Muscle of arm (tissue), 14 donors: ENCODE data around the gene BACE1-AS. TPM values are rescaled to one million over a fixed set of nuclear protein-coding genes. Genes with fewer than 3 reads are reported as not detected.
"Not testable (repeated sequence)": the region's sequence is repeated elsewhere in the genome, so short reads cannot be mapped to it uniquely, and the experiment has no call there.

ENCODE experiments used
- DNase-seq: peaks from one replicate; pipeline ENCODE4 v3.0.0-alpha.2; 2013
- long read RNA-seq, 11 donors: transcript quantifications; one replicate each; lab custom pipeline, GENCODE V29; 2026
- polyA plus RNA-seq, 12 donors: library from polyadenylated mRNA; unstranded; fragments of 120-200 nt; gene quantifications; one replicate each; pipeline ENCODE4 v1.2.1, GENCODE V29; 2013; ENCODE audit not compliant: insufficient read length in 12 of 12

BACE1-AS gene
- polyA plus RNA-seq = 10 to 100 TPM in 11 of 12 donors, not detected in 1; 10.4 to 20.1 (median 14.3) TPM
- long read RNA-seq, donor 1, partial matches to known transcripts = 0 of 1 reads
- long read RNA-seq, donor 1, other reads (novel, unspliced or antisense) = 0 of 1 reads
- long read RNA-seq, donor 2, partial matches to known transcripts = 0 of 3 reads
- long read RNA-seq, donor 2, other reads (novel, unspliced or antisense) = 0 of 3 reads
- long read RNA-seq, donor 3, partial matches to known transcripts = 0 of 3 reads
- long read RNA-seq, donor 3, other reads (novel, unspliced or antisense) = 0 of 3 reads
- long read RNA-seq, donor 4, partial matches to known transcripts = 0 of 3 reads
- long read RNA-seq, donor 4, other reads (novel, unspliced or antisense) = 0 of 3 reads
- long read RNA-seq, donor 5 = 0 reads
- long read RNA-seq, donor 6, transcript BACE1-AS-202 (1 exons, 774 nt) = major isoform, 5 of 5 reads
- long read RNA-seq, donor 6, partial matches to known transcripts = 0 of 5 reads
- long read RNA-seq, donor 6, other reads (novel, unspliced or antisense) = 0 of 5 reads
- long read RNA-seq, donor 7, transcript BACE1-AS-202 (1 exons, 774 nt) = major isoform, 5 of 5 reads
- long read RNA-seq, donor 7, partial matches to known transcripts = 0 of 5 reads
- long read RNA-seq, donor 7, other reads (novel, unspliced or antisense) = 0 of 5 reads
- long read RNA-seq, donor 8, transcript BACE1-AS-202 (1 exons, 774 nt) = major isoform, 13 of 13 reads
- long read RNA-seq, donor 8, partial matches to known transcripts = 0 of 13 reads
- long read RNA-seq, donor 8, other reads (novel, unspliced or antisense) = 0 of 13 reads
- long read RNA-seq, donor 9, partial matches to known transcripts = 0 of 2 reads
- long read RNA-seq, donor 9, other reads (novel, unspliced or antisense) = 0 of 2 reads
- long read RNA-seq, donor 10, transcript BACE1-AS-202 (1 exons, 774 nt) = major isoform, 9 of 9 reads
- long read RNA-seq, donor 10, partial matches to known transcripts = 0 of 9 reads
- long read RNA-seq, donor 10, other reads (novel, unspliced or antisense) = 0 of 9 reads
- long read RNA-seq, donor 11, transcript BACE1-AS-202 (1 exons, 774 nt) = major isoform, 5 of 5 reads
- long read RNA-seq, donor 11, partial matches to known transcripts = 0 of 5 reads
- long read RNA-seq, donor 11, other reads (novel, unspliced or antisense) = 0 of 5 reads

GRCh38 chr11:117290809-117291396 is at the start of gene BACE1-AS:
BACE1-AS (plus strand) TSS chr11:117291346.
- DNase-seq = no peak

- DNase-seq = no peak
Measured at GRCh38 chr11:117248341-117248740, 42.8 kb upstream of the BACE1-AS start.

GRCh38 chr11:117249571-117249970 is 41.6 kb upstream of the BACE1-AS start:
- DNase-seq = no peak

GRCh38 chr11:117251506-117251905 is 39.6 kb upstream of the BACE1-AS start:
- no peak for DNase-seq

- no peak for DNase-seq
Measured at GRCh38 chr11:117255966-117256365, 35.2 kb upstream of the BACE1-AS start.

- DNase-seq = no peak
Measured at GRCh38 chr11:117256573-117256972, 34.6 kb upstream of the BACE1-AS start.

GRCh38 chr11:117258576-117258975 is 32.6 kb upstream of the BACE1-AS start:
- no peak for DNase-seq

GRCh38 chr11:117259417-117259816 is 31.7 kb upstream of the BACE1-AS start:
- DNase-seq = no peak

- not testable (repeated sequence) for DNase-seq
Measured at GRCh38 chr11:117264624-117265323, 26.4 kb upstream of the BACE1-AS start.

- no peak for DNase-seq
Measured at GRCh38 chr11:117265745-117266144, 25.4 kb upstream of the BACE1-AS start.

GRCh38 chr11:117269856-117270255 is 21.3 kb upstream of the BACE1-AS start:
- no peak for DNase-seq

- no peak for DNase-seq
Measured at GRCh38 chr11:117271208-117271607, 19.9 kb upstream of the BACE1-AS start.

- DNase-seq = not testable (repeated sequence)
Measured at GRCh38 chr11:117272175-117272574, 19.0 kb upstream of the BACE1-AS start.

GRCh38 chr11:117273550-117274289 is 17.4 kb upstream of the BACE1-AS start:
- DNase-seq = no peak

GRCh38 chr11:117278347-117278746 is 12.8 kb upstream of the BACE1-AS start:
- DNase-seq = no peak

GRCh38 chr11:117279711-117280376 is 11.3 kb upstream of the BACE1-AS start:
- no peak for DNase-seq

- no peak for DNase-seq
Measured at GRCh38 chr11:117281159-117281558, 10.0 kb upstream of the BACE1-AS start.

GRCh38 chr11:117281869-117282268 is 9.3 kb upstream of the BACE1-AS start:
- no peak for DNase-seq

GRCh38 chr11:117282956-117283355 is 8.2 kb upstream of the BACE1-AS start:
- no peak for DNase-seq

GRCh38 chr11:117284053-117284452 is 7.1 kb upstream of the BACE1-AS start:
- DNase-seq = no peak
